Spinal cord (tissue), 10 donors: ENCODE data around the gene NFAT5. TPM values are rescaled to one million over a fixed set of nuclear protein-coding genes. Genes with fewer than 3 reads are reported as not detected.

Experiments used
- DNase-seq, 6 donors: peaks; one replicate each; pipeline versions ENCODE4 v3.0.0 to v3.0.0-alpha.2; 2013 to 2015; ENCODE audit warnings: low spot score in 6 of 6, low read depth in 4 of 6
- H3K27ac ChIP-seq: one replicate; pipeline ENCODE4 v1.5.1; 2013; ENCODE audit warnings: low read depth, low read length, control low read depth
- H3K27me3 ChIP-seq: one replicate; pipeline ENCODE4 v1.6.1; 2013; ENCODE audit warnings: low read length; ENCODE audit not compliant: control insufficient read depth, insufficient read depth
- H3K36me3 ChIP-seq: one replicate; pipeline ENCODE4 v1.6.1; 2013; ENCODE audit warnings: low read length; ENCODE audit not compliant: control insufficient read depth, insufficient read depth
- H3K4me1 ChIP-seq: one replicate; pipeline ENCODE4 v1.6.1; 2013; ENCODE audit warnings: low read length; ENCODE audit not compliant: control insufficient read depth, insufficient read depth
- H3K4me3 ChIP-seq: one replicate; pipeline ENCODE4 v1.5.1; 2013; ENCODE audit warnings: low read depth, low read length, control low read depth
- H3K9me3 ChIP-seq: one replicate; pipeline ENCODE4 v1.6.1; 2013; ENCODE audit warnings: low read length; ENCODE audit not compliant: control insufficient read depth, insufficient read depth
- WGBS: methylation state at CpG from one replicate; pipeline ENCODE4 v1.1.5; 2013; ENCODE audit warnings: missing lambda C conversion rate; ENCODE audit not compliant: insufficient coverage; 5-methylcytosine and 5-hydroxymethylcytosine counted together
- polyA plus RNA-seq, 2 donors: library from polyadenylated mRNA; unstranded; fragments of 120-200 nt; gene quantifications; one replicate each; pipeline ENCODE4 v1.2.1, GENCODE V29; 2013; ENCODE audit not compliant: insufficient read length in 2 of 2
- small RNA-seq: library from RNA; depleted of rRNA; stranded (forward); fragments of <200 nt; gene quantifications from one replicate; pipeline ENCODE3, GENCODE V24; 2014; ENCODE audit warnings: low replicate concordance
- total RNA-seq, 2 donors: library from RNA; depleted of rRNA in 1 of 2; stranded (reverse); fragments of 120-200 nt in 1 of 2; fragments of >200 nt in 1 of 2; gene quantifications; one replicate each; pipeline versions ENCODE4 v1.2.3 to v1.2.4, GENCODE V29; 2013 to 2014
- donor health status: healthy.

Gene NFAT5
- total and polyA plus RNA-seq, 4 donors, result 14.7 to 44.9 (median 26.4) TPM

DNA sequence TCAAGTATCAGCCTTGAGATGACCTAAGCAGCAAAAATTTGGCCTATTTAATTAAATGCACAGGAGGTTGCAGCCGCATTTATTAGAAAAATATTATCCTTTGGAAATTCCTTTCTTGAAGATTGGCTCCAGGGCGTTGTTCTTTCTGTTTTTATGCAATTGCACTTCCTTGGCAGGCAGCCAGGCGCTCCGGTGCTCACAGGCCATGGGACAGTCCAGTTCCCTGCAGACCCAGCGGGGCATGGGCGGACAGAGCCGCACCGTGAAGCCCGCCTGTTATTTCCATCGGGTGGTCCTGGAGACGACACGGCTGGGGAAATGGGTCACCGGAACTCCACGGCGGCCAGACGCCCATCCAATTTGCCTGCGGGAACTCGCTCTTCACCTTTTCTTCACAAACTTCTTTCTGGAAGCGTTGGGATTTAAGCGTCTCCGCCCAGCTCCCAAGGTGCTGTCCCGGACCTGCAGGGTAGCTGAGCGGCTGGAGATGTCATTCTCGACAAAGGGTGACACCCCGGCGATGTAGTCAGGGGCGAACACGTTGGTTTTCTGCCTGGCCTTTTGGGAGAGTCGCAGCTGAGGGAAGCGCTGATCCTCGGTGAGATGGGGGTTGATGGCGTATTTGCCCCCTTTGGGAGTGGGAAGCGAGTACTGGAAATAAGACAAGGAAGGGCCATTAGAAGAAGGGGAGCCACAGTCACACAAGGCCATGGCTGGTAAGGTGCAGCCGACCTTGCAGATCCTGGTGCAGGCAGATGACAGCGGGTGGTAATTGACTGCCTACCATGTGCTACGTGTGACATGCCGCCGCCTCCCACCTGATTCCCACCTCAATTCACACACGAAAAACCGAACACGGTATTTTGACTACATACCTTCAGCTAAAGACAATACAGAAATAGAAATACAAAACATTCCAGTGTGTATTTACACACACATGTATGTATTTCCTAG is 176.5 kb downstream of the NFAT5 start:
- DNase-seq, result peak in 2 of 6 donors; percentile 9 to 55
- H3K9me3 ChIP-seq, result no peaks in the 10 kb centered on the region
- H3K36me3 ChIP-seq, result peaks cover 78% of the 10 kb centered on the region
- H3K27ac ChIP-seq, result no peak overlapping the region
- no peaks in the 10 kb centered on the region for H3K4me1 ChIP-seq
- 75% methylated on average over 28 of the region's 41 CpGs for WGBS
- H3K4me3 ChIP-seq, result no peak overlapping the region
- H3K27me3 ChIP-seq, result no peaks in the 10 kb centered on the region

DNA sequence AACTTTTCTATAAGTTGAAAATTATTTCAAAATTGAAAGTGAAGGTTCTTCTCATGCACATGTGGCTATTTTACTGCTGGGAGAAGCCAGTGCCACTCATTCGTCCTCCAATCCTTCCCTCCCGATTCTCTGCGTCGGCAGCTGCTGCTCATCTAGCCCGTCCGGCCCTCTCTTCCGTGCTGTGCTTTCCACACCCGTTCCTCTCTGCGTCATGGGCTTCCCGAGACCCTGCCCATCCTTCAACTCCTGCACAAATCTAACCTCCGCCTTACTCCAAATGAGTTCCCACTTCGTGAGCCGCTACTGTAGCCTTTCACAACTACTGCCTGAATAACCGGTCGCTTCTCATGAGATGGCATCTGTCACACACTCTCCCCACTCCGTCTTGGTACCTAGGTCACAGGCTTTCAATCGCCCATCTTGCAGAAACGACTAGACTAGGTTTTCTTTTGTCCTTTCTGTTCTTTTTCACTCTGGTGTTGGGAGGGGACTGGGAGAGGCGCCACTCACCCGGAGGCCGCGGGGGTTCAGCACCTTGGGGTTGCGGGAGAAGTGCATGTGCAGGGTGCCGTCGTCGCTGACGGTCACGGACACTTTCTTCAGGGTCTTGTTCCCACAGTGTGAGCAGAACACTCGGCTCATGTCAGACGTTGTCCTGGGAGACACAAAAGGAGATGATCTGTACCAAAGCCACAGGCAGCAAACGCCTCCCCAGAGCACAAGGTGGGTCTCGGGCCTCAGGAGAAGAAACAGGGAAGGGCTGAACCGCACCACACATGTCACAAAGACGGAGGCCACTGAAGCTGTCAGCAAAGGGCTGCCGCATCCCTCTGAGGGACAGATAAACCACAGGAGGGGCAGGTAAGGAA is 178.8 kb downstream of the NFAT5 start:
- Histone ChIP-seq H3K4me1 (no peaks in the 10 kb centered on the region), H3K36me3 (peaks cover 92% of the 10 kb centered on the region), H3K27me3 (no peaks in the 10 kb centered on the region), H3K4me3 (no peak overlapping the region), H3K27ac (no peak overlapping the region), H3K9me3 (no peaks in the 10 kb centered on the region)
- WGBS, result 95% methylated on average over 33 of the region's 35 CpGs
- DNase-seq, result no peak

DNA sequence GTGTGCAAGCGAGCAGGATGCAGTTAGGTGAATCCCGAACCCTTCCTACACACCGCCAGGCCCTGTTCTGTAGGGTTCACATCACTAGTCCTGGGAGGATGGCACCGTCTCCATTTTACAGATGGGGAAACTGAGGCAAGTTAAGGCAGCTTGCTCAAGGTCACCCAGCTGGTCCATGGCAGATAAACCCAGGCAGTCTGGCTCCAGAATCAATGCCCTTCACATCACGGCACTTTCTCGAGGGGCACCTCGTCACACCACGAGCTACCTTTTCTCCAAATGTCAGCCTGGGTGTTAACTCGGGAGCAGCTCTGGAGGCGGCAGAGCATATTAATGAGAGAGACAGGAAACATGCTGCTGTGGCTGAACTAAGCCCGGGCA is 179.5 kb downstream of the NFAT5 start:
- peaks cover 92% of the 10 kb centered on the region for H3K36me3 ChIP-seq
- H3K27me3 ChIP-seq, result no peaks in the 10 kb centered on the region
- no peak for DNase-seq
- no peak overlapping the region for H3K4me3 ChIP-seq
- no peaks in the 10 kb centered on the region for H3K4me1 ChIP-seq
- no peaks in the 10 kb centered on the region for H3K9me3 ChIP-seq
- no peak overlapping the region for H3K27ac ChIP-seq
- WGBS, result 98% methylated on average over 8 of the region's 11 CpGs

DNA sequence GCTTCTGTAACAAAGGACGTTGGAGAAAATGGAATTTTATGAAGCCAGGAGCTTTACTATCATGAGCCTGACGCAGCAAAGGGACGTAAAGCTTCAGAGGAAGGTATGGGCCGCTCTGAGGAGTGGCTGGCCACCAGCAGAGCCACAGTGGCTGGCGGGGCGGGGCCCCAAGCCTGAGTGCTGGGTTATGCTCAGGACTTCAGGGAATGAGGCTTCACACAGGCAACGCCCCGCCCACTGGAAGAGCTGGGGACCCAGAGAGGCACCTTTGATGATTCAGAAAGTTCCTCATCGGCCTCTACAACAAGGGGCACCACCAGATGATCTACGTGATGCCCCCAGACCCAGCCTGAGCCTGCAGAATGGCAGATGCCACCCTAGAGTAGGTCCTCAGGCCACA is 180.2 kb downstream of the NFAT5 start:
- H3K36me3 ChIP-seq, result peaks cover 90% of the 10 kb centered on the region
- H3K27ac ChIP-seq, result no peak overlapping the region
- no peaks in the 10 kb centered on the region for H3K4me1 ChIP-seq
- no peak for DNase-seq
- WGBS, result 98% methylated on average over 10 of the region's 10 CpGs
- H3K27me3 ChIP-seq, result no peaks in the 10 kb centered on the region
- H3K9me3 ChIP-seq, result no peaks in the 10 kb centered on the region
- no peak overlapping the region for H3K4me3 ChIP-seq

DNA sequence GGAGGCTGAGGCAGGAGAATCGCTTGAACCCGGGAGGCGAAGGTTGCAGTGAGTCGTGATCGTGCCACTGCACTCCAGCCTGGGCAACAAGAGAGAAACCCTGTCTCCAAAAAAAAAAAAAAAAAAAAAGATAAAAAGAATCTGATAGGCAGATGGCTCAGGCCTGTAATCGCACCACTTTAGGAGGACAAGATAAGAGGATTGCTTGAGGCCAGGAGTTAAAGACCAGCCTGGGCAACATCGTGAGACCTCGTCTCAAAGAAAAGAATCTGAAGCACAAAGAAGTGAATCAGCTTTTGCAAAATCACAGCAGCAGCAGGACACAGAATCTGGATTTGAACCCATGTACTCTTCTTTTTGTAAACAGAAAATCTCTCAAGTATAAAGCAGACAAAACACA is 181.3 kb downstream of the NFAT5 start:
- 74% methylated on average over 2 of the region's 8 CpGs for whole genome bisulfite sequencing
- Histone ChIP-seq H3K27me3 (no peaks in the 10 kb centered on the region), H3K4me1 (no peaks in the 10 kb centered on the region), H3K9me3 (no peaks in the 10 kb centered on the region), H3K36me3 (peaks cover 89% of the 10 kb centered on the region), H3K27ac (no peak overlapping the region), H3K4me3 (no peak overlapping the region)
- DNase-seq, result no peak

DNA sequence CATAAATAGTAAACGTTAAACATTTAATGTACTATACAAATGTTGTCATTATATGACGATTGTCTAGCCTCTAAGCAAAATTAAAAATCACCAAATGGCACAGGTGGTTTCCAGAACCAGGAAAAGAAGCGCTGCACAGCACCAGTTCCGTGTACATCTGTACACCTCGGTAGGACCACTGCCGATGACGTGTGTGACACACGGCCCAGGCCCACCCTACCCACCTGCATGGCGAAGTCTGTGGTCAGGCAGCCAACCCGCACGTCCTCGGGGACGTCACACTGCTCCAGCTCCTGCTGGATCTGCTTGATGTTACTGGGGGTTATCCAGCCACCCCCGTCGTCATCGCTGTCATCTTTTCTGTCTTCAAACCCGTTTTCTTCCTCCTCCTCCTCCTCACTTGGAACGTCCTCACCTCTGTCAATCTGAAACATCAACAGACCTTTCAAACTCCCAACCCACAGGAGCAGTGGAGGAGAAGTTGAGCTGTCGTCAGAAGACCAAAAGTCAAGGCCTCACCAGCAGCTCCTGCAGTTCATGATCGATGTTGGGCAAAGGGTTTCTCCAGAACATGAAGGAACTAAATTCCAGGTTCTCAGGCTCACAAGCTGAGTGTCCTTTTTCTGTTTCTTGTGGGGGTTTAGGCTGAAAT is 183.1 kb downstream of the NFAT5 start:
- Histone ChIP-seq H3K4me1 (peaks cover 3% of the 10 kb centered on the region), H3K27me3 (no peaks in the 10 kb centered on the region), H3K4me3 (no peak overlapping the region), H3K36me3 (peaks cover 76% of the 10 kb centered on the region), H3K9me3 (no peaks in the 10 kb centered on the region), H3K27ac (no peak overlapping the region)
- WGBS, result 92% methylated on average over 11 of the region's 20 CpGs
- no peak for DNase-seq

DNA sequence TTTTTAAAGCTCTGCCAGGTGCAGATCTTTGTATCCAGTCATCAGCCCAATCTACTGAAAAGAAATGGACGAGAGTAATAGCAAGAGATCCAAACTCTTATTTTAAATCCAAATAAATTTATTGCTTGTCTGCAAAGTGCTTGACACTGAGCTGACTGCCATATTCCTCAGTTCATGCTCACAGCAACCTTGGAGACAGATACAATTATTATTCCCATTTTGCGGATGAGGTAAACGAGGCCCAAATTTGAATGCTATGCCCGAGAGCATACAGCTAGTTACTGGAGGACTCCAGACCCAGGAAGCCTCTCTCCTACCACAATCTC is 188.3 kb downstream of the NFAT5 start:
- no peak for DNase-seq
- no peaks in the 10 kb centered on the region for H3K27me3 ChIP-seq
- H3K27ac ChIP-seq, result peak overlapping the region; percentile 67
- WGBS, result 6% methylated on average over 3 of the region's 4 CpGs
- no peaks in the 10 kb centered on the region for H3K9me3 ChIP-seq
- peaks cover 11% of the 10 kb centered on the region for H3K4me1 ChIP-seq
- peak overlapping the region; percentile 94 for H3K4me3 ChIP-seq
- peaks cover 25% of the 10 kb centered on the region for H3K36me3 ChIP-seq

Small RNA genes within 50 kb of the gene (small RNA-seq; reads per million reads assigned to genes)
- not detected for gene MIR1538

Other genes with a start within 250 kb of the NFAT5 start
- 1 to 10 TPM; 4.1 to 9.4 TPM for gene PDF, start 235.4 kb upstream of the NFAT5 start, total RNA-seq
- gene PDF, start 235.4 kb upstream of the NFAT5 start, polyA plus RNA-seq, result 1 to 10 TPM; 6.5 to 8.0 TPM
- gene COG8, start 226.4 kb upstream of the NFAT5 start, total RNA-seq, result 10 to 100 TPM; 34.0 to 40.2 TPM
- gene COG8, start 226.4 kb upstream of the NFAT5 start, polyA plus RNA-seq, result 10 to 100 TPM; 31.5 to 41.6 TPM
- gene NIP7, start 226.2 kb upstream of the NFAT5 start, total RNA-seq, result 10 to 100 TPM; 15.5 to 16.6 TPM
- 10 to 100 TPM; 16.6 to 19.1 TPM for gene NIP7, start 226.2 kb upstream of the NFAT5 start, polyA plus RNA-seq
- gene TMED6, start 214.2 kb upstream of the NFAT5 start, total RNA-seq, result under 1 TPM in 1 of 2 donors, not detected in 1; 0.33 TPM
- gene TMED6, start 214.2 kb upstream of the NFAT5 start, polyA plus RNA-seq, result 1 to 10 TPM; 2.3 to 2.4 TPM
- 10 to 100 TPM; 16.6 to 40.8 TPM for gene TERF2, start 180.0 kb upstream of the NFAT5 start, total RNA-seq
- gene TERF2, start 180.0 kb upstream of the NFAT5 start, polyA plus RNA-seq, result 10 to 100 TPM; 54.5 to 56.8 TPM
- gene CYB5B, start 141.3 kb upstream of the NFAT5 start, total RNA-seq, result 10 to 100 TPM; 61.8 to 98.7 TPM
- 100 to 1,000 TPM in 1 of 2 donors, 10 to 100 TPM in 1; 96.5 to 105 TPM for gene CYB5B, start 141.3 kb upstream of the NFAT5 start, polyA plus RNA-seq
- 10 to 100 TPM; 18.5 to 93.4 TPM for gene NQO1, start 160.6 kb downstream of the NFAT5 start, total RNA-seq
- 10 to 100 TPM; 17.1 to 24.8 TPM for gene NQO1, start 160.6 kb downstream of the NFAT5 start, polyA plus RNA-seq
- 10 to 100 TPM; 10.8 to 16.9 TPM for gene NOB1, start 189.0 kb downstream of the NFAT5 start, total RNA-seq
- gene NOB1, start 189.0 kb downstream of the NFAT5 start, polyA plus RNA-seq, result 10 to 100 TPM; 29.0 to 38.7 TPM
- gene WWP2, start 196.4 kb downstream of the NFAT5 start, total RNA-seq, result 10 to 100 TPM; 24.3 to 29.9 TPM
- gene WWP2, start 196.4 kb downstream of the NFAT5 start, polyA plus RNA-seq, result 10 to 100 TPM; 33.0 to 39.0 TPM